DMS153 (cell line): ENCODE measurements around the gene ZNF438.
"Not testable (repeated sequence)": the region's sequence is repeated elsewhere in the genome, so short reads cannot be mapped to it uniquely, and the experiment has no call there.

ENCODE experiments used
- DNase-seq: peaks from one replicate; lab custom pipeline; 2025; lab: John Stamatoyannopoulos, UW

Gene ZNF438

DNA sequence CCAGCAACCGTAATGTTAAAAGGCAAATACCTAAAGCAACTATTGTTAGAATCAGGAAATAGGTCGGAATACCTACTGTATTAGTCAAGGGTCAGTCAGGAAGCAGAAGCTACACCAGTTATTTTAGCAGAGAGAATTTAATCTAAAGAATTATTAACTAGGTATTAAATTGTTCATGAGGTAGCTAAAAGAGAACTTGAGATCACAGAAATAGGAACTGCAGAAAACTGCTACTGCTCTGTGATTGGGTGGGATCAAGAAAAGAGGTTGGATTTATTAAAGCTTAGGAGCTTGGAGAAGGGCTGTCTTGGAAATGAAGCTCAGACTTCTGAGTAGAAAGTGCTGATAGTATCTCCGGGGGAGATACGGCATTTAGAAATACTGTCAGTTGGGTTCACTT is 20.0 kb upstream of the ZNF438 start:
- DNase-seq, result no peak

DNA sequence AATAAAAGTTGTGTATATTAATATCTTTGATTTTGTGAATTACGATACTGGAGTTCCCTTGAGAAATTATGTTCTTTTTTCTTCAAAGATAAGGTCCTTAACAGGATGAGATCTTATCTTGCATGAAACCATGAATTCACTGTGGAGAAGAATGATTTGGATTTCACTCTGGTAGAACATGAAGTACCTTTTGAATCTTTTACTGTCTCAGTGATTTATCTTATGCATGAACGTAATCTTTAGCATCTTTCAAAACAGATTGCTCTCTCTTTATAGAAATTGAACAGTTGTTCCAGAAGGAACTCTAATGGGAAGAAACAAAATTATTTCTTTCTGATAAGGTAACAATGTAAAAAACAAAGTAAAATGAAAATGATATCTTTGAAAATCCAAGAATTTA is 11.0 kb upstream of the ZNF438 start:
- DNase-seq, result no peak

DNA sequence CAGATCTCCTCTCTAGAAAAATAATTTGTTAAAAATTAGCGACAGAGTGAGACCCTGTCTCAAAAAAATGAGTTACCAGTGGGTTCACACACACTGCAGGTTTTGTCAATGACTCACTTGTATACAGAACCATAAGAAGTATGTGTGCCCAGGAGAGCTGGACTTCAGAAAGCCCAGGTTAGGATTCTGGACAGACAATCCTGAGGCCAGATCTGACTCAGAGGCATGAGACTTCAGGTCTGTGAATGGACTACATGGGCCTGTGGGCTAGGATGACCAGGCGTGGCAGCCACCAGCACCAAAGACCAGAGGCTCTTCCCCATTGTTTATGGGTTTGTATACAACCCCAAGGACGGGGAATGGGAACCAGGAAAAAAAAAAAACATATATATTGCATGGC is 9.3 kb upstream of the ZNF438 start:
- no peak for DNase-seq

GRCh38 chr10:31039006-31039405 is 7.3 kb upstream of the ZNF438 start:
- not testable (repeated sequence) for DNase-seq

DNA sequence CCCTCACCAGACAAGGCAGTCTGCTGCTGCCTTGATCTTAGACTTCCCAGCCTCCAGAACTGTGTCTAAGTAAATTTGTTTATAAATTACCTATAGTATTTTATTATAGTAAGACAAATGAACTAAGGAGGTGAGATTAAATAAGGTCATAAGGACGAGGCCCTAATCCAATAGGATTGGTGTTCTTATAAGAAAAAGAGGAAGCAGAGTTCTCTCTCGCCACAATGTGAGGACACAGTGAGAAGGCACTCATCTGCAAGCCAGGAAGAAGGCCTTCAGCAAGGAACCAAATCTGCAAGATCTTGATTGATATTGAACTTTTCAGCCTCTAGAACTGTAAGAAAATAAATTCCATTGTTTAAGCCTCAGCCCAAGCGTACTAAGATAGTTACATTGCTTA is 6.1 kb upstream of the ZNF438 start:
- no peak for DNase-seq

- DNase-seq, result peak; percentile 54
These were observed 4.5 kb upstream of the ZNF438 start for GRCh38 chr10:31036209-31036608.

DNA sequence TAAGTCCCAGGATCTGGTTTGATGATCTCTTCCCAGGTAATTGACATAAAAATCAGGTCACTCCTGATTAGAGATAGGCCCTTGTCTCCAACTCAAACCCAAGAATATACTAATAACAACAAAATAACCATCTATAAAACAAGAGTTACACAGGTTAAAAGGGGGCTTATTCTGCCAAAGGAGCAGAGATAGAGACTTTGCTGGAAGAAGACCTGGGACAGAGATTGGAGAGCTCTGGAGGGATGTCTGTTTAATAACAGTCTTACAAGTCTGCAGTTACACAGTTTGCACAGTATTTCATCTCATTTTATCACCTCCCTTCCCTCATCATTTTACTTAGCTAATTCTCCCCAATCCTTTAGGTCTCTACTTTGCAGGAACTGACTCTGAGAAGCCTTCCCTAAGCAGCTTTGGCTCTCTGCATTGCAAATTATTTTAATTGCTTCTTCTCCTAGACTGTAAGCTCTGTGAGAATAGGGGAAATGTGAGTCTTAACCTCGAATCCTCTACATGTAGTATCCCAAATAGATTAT is 3.7 kb upstream of the ZNF438 start:
- no peak for DNase-seq

- DNase-seq, result no peak
These were observed 2.6 kb upstream of the ZNF438 start for GRCh38 chr10:31034098-31034909.

DNA sequence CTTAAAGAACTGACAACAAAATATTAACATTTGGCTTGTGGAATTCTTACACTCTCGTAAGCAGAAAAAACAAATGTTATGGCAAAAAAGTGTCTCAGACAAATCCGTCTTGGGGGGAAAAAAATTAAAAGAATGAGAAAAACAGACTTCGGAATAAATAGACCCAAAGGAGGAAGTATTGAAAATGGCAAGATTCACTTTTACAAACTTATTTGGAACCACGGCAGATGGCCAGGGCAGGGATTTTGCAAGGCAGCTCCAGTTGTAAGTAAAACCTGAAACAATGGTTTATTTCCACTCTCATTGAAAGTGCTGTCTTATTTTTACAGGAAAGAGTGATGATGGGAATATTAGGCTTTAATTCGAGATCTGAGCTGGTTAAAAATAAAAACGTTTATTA is 1.5 kb upstream of the ZNF438 start:
- DNase-seq, result no peak

- peak; percentile 60 for DNase-seq
These were observed 830 bp upstream of the ZNF438 start for GRCh38 chr10:31032258-31033132.

DNA sequence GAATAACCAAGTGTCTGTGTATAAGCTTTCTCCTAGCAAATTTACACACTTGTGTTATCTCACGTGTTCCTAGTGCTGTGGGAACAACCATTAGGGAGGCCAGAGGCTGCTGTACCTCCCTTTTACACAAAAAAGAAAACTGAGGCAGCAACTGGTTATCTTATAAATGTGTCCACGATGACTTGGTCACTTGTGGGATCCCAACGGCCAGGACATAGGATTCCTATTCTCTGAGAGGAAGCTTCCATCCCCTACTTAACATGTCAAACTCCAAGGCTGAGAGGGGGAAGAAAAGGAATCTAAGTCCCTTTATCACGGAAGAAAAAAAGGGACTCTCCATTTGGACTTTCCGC is 484 bp downstream of the ZNF438 start:
- DNase-seq, result no peak

GRCh38 chr10:31030800-31031199 is 865 bp downstream of the ZNF438 start:
- no peak for DNase-seq

GRCh38 chr10:31030260-31030659 is 1.4 kb downstream of the ZNF438 start:
- no peak for DNase-seq

GRCh38 chr10:31028081-31028480 is 3.6 kb downstream of the ZNF438 start:
- no peak for DNase-seq

DNA sequence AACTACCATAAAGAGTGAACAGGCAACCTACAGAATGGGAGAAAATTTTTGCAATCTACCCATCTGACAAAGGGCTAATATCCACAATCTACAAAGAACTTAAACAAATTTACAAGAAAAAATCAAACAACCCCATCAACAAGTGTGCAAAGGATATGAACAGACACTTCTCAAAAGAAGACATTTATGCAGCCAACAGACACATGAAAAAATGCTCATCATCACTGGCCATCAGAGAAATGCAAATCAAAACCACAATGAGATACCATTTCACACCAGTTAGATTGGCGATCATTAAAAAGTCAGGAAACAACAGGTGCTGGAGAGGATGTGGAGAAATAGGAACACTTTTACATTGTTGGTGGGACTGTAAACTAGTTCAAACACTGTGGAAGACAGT is 5.4 kb downstream of the ZNF438 start:
- DNase-seq, result not testable (repeated sequence)

DNA sequence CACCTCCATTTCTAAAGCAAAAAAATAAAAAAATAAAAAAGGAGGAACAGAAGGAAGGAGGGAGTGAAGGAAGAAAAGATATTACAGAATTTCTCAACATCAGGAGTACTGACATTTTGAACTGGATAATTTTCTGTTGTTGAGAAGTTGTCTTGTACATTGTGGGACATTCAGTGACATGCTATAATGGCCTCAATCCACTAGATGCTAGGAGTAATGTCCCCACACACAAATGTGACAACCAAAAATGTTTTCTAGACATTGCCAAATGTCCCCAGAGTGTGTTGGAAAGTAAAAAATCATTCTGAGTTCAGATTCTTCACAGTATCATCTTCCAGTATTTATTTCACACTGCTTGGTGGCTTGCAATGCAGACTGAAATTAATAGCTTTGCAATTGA is 6.5 kb downstream of the ZNF438 start:
- DNase-seq, result no peak

GRCh38 chr10:31023558-31023957 is 8.1 kb downstream of the ZNF438 start:
- DNase-seq, result no peak

DNA sequence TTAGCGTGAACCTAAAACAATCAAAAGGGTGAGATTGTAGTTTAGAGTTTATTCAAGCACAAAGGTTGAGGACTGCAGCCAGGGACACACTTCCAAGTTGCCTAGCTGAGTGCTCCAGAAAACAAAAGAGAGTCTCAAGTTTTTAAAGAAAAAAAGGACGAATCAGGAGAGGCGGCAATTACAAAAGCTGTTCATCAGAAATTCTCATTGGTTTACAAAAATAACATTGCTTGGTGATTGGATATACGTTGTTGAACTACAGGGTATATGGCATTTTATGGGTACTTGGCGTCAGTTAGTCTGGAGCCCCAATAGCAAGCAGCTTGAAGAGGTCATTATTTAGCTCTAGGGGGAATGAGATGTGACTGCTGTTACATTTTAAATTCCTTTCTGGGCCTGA is 11.5 kb downstream of the ZNF438 start:
- no peak for DNase-seq

- no peak for DNase-seq
These were observed 12.7 kb downstream of the ZNF438 start for GRCh38 chr10:31018962-31019361.

GRCh38 chr10:31018356-31018750 is 13.3 kb downstream of the ZNF438 start:
- no peak for DNase-seq

DNA sequence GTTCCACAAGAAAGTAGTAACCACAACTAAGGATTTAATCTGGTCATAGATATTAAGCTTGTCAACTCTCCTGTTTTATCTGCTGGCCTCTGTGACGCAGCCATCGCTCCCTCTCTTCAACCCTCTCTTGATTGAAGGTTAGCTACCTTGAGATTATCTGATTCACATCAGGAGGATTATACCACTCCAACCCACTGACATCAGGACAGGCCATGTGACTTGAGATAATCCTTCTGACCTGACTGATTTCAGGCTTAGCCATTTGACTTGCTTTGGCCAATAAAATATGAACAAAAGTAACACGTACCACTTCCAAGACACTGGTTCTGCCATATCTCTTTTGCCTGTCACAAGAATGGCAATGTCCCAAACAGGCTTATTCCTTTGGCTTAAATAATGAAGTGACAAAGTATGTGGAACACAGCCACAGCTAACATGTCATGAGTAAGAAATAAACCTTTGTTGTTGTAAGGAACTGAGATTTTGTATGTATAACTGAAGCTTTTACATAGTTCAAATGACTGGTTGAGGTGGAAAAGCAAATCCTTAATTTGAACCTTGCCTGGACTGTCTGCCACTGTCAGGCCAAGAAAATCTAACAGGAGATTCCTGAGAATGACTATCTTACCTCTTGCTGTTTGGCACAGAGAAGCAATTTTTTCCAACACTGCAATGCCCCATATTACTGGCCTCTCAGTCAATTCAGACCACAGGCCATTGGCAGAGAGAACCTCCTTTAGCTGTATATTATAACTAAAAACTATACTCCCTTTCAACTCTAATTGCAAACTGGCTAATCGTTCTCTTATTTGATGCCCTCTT is 13.9 kb downstream of the ZNF438 start:
- DNase-seq, result no peak

- DNase-seq, result no peak
These were observed 17.3 kb downstream of the ZNF438 start for GRCh38 chr10:31014161-31014875.
